GM19328 (cell line): ENCODE results near the gene DCC.
"Not testable (repeated sequence)": the region's sequence is repeated elsewhere in the genome, so short reads cannot be mapped to it uniquely, and the experiment has no call there.

Experiments used
- ATAC-seq: cut with Tn5 transposase; IDR thresholded peaks from one replicate; pipeline ENCODE4 v1.9.1; 2021; ENCODE audit warnings: mild to moderate bottlenecking, moderate library complexity; ENCODE audit not compliant: unreplicated experiment

Gene DCC

GRCh38 chr18:52349498-52349897 is 9.5 kb downstream of the DCC start:
- no peak for ATAC-seq

GRCh38 chr18:52352920-52353319 is 12.9 kb downstream of the DCC start:
- ATAC-seq, result no peak

GRCh38 chr18:52353589-52353988 is 13.6 kb downstream of the DCC start:
- no peak for ATAC-seq

DNA sequence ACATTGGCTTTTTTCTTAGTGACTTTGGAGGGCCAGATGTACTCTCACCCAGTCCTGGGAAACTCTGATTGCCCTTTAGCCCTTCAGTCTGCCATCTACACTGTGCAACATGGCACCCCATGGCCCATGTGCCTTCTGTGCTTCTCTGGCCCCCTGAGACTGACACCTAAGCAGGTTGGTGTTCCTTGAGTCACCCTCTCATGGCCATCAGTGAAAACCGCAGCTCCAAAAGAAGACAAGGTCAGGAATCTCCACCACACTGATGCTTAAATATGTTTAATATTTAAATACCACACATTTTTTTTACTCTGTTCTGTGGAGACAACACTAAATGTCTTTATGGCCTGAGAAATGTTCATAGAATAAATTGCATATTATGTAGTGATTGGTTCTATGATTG is 23.9 kb downstream of the DCC start:
- ATAC-seq, result no peak

DNA sequence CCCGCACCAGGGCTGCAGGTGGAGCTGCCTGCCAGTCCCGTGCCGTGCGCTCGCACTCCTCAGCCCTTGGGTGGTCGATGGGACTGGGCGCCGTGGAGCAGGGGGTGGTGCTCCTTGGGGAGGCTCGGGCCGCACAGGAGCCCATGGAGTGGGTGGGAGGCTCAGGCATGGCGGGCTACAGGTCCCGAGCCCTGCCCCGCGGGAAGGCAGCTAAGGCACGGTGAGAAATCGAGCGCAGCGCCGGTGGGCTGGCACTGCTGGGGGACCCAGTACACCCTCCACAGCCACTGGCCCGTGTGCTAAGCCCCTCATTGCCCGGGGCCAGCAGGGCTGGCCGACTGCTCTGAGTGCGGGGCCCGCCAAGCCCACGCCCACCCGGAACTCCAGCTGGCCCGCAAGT is 26.9 kb downstream of the DCC start:
- not testable (repeated sequence) for ATAC-seq

DNA sequence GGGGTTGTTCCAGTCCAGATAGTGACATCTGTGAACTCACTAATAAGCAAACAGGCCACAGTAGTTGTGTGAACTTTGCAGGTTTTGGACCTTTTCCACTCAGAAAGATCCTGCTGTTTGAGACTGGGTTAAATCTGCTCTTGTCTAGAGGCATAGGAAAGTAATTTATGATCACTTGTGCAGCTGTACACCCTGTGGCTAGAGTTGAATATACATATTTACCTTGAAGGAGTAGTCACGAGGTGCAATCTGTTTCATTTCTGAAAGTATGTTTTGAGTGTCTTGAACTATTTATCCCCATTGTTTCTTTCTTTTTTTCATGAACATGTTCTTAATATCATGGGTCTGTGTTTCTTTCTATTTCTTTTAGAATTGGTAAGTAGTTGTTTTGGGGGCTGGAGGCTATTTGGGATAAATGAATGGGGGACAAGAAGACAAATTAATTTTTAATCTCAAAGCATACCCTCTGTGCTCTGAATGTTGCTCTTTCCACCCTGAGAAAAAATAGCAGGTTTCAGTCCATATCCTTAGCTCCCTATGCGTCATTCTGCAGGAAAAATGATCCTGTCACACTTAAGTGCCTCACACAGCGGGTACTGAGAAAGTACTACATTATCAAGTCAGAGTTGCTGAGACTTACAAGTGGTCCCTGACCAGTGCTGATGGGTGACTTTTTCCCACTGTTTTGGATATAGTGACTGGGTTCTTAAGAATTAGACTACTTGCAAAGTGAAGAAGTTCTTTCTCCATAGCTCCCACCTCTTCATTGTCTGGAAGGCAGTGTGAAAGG is 28.2 kb downstream of the DCC start:
- ATAC-seq, result no peak

DNA sequence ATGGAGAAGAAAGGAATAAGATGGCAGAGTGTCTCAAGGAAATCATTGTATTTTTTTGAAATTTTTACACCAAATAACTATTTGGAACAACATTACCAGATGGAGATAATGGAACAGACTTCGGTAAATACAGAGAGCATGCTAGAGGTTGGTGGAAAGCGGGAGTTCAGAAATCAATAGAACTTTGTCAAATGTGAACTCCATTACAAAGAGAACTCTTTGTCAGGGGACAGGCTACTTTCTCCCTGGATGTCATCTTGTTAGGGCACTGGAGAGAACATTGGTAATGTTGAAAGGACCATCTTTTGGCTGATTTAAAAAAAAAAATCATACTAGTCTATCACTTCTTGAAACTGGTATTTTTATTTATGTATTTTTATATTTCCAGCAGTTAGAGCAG is 30.8 kb downstream of the DCC start:
- no peak for ATAC-seq

- ATAC-seq, result no peak
Measured at GRCh38 chr18:52376104-52376503, 36.1 kb downstream of the DCC start.

GRCh38 chr18:52377094-52377493 is 37.1 kb downstream of the DCC start:
- no peak for ATAC-seq

DNA sequence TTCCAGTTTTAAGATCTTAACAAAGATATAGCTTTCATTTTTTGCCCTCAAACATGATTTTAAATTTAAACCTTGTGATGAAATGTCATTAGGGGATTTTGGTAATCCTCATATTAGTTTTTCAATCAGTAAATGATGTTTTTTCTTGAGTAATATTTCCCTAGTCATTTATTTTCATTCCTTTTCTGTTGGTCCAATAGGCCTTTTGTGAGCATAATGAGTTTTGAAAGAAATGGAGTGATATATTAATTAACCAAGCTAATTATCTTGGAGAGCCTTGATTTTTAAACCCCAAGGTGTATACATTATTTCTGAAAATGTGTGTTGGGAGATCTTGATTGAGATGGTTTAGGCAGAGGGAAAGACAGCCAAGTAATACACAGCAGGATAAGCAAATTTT is 46.3 kb downstream of the DCC start:
- no peak for ATAC-seq

GRCh38 chr18:52387175-52387574 is 47.2 kb downstream of the DCC start:
- ATAC-seq, result no peak

DNA sequence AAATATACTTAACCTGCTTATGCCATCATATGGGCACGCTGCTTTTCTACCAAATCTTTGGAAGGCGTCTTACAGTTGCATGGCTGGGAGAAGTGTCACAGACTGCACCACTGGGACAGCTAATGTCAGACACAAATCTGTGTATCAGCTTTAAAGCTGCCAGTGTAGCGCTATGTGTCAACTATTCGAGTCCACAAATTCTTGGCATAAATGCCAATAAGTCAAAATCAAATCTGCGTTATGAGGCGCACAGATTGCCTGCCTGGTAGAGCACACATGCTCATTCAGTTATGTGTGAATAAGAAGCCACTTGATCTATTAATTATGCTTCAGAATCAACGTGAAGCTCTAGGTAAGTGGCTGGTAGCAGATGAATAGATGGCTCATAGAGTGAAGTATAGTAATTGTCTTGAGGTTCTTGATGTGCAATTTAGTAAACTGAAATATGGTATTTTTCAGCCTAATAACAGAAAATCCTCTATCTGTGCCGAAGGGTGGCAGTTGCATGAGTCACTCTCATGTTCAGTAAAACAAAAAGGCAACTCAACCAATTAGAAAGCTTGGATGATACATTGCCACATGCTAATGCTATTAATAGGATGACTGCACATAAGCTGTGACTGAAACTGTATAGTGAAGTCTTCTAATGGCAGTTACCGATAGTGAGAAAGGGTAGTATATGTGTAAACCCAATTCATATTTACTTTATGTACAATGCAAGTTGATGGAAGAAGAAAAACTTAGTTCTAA is 52.0 kb downstream of the DCC start:
- ATAC-seq, result no peak

DNA sequence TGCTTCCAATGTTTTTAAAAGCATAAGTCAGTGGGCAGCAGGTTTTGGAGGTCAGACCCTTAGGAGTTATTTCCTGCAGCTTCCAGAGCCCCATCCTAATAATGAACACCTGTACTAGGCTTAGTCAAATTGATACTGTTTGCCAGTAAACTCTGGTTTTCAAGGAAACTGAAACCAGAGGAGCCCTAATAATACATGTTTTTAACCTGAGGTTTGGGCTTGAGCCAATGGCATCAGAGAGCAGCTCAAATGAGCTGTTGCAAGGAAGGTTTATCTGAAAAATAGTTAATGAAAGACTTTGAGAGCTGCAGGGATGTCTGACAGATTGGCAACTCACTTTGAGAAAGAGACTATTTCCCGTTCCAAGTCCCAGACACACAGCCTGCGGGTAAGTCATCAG is 54.6 kb downstream of the DCC start:
- ATAC-seq, result no peak

DNA sequence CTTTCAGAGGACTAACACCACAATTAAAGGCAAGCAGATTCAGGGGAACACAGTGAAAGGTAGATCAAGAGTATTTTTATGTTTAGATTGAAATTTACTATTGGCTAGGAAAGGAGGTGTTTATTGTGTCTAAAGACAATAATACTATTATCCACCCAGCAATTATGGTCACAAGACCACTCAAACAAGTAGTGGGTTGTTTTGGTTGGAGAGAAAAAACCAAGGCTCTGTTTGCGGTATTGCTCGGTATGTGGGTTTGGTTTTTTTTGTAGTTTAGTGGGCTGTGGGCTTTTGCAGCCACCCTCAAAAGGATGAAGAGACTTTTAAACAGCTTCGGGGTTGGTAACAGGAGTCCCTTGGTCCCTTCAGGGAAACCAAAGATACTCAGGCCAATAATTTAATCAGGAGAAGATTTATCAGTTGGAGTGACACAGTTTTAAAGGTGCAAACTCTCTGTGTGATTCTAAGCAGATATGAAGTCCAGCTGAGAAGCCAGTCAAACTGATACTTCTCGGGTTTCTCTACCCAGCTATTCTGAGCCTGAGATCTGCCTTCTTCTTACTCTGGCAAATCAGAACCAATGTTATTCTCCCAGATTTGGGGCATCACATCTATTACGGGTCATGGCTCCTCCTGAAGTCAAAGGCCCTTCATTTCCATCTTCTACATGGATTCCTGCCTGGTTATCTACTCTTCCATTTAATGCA is 55.3 kb downstream of the DCC start:
- ATAC-seq, result peak; percentile 57

- no peak for ATAC-seq
Measured at GRCh38 chr18:52401236-52401635, 61.2 kb downstream of the DCC start.

- no peak for ATAC-seq
Measured at GRCh38 chr18:52402814-52403213, 62.8 kb downstream of the DCC start.

GRCh38 chr18:52403291-52404021 is 63.5 kb downstream of the DCC start:
- ATAC-seq, result no peak

DNA sequence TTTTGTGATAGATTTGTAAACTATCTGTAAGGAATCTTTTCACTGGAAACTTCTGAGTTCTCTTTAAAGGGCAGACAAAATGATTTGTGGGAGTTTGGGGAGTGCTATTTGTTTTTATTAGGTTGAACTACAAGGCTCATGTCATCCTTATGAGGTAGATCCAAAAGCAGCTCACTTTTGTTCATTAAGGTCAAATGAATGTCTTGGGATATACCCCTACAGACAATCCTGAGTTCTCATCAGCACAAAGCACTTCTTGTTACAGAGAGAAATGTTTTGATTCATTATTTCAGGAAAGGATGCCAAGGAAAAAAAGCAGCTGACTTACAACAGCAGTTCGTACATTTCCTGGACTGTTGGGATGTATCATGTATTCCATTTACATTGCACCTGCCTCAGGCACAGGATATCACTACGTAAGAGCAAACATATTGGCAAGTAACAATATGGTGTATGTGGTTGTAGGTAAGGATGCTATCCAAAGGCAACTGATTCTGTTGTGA is 68.9 kb downstream of the DCC start:
- no peak for ATAC-seq

- peak; percentile 93 for ATAC-seq
Measured at GRCh38 chr18:52409727-52410126, 69.7 kb downstream of the DCC start.

DNA sequence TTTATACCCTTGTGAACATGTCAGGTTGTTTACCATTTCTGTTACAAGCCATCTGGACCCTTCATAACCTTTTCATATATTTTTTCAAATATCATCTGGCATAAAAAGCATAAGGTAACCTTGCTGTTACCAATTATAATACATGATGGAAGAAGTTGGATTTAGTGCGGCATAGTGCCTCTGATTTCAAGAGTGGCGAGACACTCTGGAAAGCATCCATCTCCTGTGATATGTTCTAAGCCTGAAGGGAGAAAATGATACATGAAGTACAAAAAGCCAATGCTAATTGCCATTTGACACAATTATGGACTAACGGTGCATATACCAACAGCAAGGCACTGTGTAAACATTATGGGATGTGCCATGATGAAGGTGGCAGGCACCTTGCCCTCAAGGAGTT is 75.1 kb downstream of the DCC start:
- ATAC-seq, result no peak
